ENCODE measurements around the gene LIPC.

LIPC gene

GRCh38 chr15:58556541-58556940 is 124.8 kb downstream of the LIPC start:
- no peak for DNase-seq

- DNase-seq, result no peak
Measured at GRCh38 chr15:58558777-58559176, 127.0 kb downstream of the LIPC start.

- no peak for DNase-seq
Measured at GRCh38 chr15:58559904-58560588, 128.3 kb downstream of the LIPC start.

GRCh38 chr15:58561321-58561720 is 129.5 kb downstream of the LIPC start:
- DNase-seq, result no peak

DNA sequence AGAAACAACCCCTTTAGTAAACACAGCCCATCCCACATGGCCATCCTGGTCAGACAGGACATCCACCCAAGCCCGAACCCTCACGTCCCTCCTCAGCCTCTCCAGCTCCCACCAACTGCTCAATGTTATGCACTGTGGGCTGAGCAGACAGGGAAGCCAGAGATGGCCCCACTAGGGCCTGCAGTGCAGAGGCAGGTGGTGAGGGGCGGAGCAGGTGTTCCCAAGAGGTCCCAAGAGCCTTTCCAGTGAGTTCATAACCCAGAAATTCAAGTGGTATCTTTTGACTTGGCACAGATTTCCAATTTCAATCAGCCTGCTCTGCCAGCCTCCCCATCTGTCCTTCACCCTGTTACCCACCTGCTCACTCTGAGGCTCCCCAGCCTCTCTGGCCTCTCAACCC is 130.3 kb downstream of the LIPC start:
- DNase-seq, result no peak

- DNase-seq, result no peak
Measured at GRCh38 chr15:58564981-58565380, 133.2 kb downstream of the LIPC start.

DNA sequence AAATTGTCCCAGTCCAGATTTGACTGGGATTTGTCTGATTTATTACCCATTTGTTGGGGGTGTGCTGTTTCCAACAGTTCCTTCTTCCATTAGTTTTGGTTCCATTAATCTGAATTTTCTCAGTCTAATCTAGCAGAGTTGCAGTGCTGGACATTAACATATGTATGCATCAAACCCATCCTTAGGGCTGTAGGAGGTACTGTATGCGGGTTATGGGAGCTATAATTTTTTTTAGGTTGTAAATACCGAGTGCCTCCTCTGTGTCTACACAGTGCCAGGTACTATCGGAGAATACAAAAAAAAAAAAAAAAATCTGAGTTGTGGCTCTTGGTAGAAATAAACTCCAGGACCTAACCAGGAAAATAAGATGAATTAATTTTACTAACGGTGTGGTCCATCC is 133.8 kb downstream of the LIPC start:
- no peak for DNase-seq

DNA sequence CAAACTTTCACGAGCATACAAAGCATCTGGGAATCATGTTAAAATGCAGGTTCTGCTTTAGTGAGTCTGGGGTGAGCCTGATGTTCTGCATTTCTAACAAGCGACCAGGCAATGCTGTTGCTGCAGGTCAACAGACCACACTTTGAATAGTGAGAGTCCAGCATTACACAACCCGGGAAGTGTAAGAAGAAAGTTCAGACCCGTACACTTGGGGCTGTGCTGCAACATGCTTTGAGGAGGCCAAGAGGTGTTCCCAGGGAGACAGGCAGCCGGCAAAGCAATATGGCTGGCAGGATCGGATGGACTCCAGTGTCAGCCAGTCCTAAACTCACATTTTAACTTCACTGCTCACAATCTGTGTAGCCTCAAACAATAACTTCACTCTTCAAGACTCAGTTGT is 134.2 kb downstream of the LIPC start:
- no peak for DNase-seq

DNA sequence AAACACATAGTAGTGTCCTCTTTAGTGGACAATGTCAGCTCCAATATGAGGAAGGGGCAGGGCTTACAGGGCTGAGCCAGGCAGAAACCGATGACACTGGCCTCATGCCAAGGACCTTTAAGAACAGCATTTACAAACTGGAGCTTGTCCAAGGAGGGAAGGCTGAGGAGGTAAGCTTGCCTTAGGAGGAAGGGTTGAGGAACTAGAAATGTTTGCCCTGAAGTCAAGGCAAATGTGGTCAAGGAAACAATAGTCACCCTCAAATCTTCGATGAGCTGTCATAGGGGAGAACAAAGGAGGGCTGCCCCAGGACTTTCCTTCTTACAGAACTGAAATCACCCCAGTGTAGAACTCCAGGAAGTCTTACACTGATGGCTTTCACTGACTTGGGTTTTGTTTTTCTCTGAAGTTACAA is 136.4 kb downstream of the LIPC start:
- DNase-seq, result no peak

DNA sequence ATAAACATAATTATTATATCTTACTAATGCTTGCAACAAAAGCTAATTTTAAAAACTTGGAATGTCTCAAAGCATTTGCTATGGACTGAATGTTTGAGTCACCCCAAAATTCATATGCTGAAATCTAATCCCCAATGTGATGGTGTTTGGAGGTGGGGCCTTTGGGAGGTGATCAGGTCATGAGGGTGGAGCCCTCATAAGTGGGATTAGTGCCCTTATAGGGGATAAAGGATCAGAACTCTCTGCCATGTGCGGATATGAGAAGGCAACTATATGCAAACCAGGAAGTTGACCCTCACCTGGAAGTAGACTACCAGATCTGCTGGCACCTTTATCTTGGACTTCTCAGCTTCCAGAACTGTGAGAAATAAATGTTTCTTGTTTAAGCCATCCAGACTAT is 137.7 kb downstream of the LIPC start:
- no peak for DNase-seq

DNA sequence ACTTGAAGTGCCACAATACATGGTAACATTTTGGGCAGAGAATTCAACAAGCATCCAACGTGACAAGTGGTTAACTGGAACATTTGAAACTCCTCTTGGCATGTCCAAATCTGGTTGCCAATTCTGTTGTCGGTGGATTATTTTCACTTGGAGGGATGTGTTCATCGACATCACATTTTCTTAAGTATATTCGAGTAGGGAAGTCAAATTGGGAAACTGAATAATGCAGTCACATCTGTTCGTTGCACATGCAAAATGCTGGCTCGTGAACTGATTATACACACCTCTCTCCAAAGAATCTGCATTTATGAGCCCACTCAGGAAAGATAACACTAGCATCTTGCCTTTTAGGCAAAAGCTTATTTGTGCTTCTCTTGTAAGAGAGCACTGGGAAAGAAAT is 139.7 kb downstream of the LIPC start:
- DNase-seq, result no peak

DNA sequence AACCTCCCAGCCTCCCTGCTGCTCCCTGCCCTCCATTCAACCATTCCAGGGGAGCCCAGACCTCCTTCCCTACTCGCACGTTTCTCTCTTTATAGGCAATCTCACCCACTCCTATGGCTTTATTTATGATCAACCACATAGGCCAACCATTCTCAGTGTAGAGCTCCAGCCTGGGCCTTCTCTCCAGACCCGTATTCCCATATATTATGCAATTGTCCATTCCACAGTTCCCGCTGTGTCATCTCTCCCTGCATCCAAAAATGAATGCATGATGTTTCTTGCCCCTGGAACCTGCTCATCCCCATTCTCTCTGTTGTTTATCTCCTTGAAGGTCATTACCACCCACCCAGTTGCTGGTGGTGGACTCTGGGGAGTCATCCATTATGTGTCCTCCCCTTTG is 140.7 kb downstream of the LIPC start:
- no peak for DNase-seq

- DNase-seq, result no peak
Measured at GRCh38 chr15:58573270-58573669, 141.5 kb downstream of the LIPC start.

DNA sequence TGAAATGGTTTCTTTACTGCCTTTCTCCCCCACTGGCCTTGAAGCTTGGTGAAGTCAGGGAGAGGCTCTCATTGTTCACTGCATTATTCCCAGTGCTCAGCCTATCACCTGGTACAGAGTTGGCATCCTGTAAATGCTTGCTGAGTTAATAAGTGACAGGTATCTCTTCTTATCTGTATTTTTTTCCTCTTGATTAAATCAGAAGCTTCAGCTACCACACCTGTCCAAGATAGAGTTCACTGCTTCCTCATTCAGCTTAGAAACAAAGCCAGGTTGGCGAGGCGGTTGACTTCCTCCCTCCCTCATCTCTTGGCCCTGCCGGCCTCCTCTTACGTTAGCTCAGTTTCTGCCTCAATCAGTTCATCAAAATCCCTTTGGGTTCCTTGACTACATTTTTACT is 142.8 kb downstream of the LIPC start:
- DNase-seq, result no peak

DNA sequence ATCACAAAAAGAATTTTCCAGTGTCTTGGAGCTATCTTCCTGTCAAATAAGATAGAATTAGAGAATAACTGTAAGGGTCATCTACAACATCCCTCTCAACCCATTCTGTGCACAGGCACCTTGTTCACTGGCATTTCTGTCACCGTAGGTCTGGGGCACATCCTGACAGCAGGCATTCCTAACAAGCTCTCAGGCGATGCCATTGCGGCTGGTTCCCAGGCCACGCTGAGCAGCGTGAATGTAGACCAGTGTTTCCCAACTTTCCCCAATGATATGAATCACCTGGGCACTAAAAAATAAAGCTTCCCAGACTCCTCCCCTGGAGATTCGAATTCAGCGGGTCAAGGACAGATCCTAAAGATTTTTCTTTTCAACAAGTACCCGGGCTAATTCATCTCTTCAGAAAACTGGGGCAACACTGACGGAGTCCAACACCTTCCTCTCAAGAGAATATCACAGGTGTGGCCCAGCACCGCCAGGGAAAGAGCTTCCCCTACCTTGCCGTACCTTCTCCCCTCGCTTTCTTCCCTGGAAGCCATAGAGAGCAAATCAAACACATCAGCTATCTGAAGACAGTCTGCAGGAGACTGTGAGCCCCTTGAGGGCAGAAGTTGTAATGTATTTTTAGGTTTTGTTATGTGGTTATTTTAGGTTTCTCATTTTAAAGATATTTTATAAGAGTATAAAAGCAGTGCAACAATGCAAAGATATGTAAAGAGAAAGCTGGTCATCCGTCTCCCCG is 143.4 kb downstream of the LIPC start:
- no peak for DNase-seq

GRCh38 chr15:58576657-58577056 is 144.9 kb downstream of the LIPC start:
- DNase-seq, result no peak

DNA sequence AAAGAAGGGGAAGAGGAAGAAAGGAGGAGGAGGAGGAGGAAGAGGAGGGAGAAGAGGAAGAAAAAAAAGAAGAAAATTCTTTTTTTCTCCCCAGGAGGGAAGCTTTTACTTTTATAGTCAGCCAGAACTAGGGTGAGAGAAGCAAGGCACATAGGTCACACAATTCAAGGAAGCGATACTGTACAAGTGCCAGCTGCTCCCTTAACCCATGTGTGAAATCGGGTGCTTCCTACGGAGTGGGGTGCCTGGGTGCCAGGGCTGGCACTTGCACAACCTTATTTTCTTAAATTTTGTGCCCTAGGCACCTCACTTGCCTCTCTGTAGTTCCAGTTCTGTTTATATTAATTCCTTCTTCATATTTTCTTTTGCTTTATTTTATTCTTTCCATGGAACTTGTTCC is 150.4 kb downstream of the LIPC start:
- no peak for DNase-seq

DNA sequence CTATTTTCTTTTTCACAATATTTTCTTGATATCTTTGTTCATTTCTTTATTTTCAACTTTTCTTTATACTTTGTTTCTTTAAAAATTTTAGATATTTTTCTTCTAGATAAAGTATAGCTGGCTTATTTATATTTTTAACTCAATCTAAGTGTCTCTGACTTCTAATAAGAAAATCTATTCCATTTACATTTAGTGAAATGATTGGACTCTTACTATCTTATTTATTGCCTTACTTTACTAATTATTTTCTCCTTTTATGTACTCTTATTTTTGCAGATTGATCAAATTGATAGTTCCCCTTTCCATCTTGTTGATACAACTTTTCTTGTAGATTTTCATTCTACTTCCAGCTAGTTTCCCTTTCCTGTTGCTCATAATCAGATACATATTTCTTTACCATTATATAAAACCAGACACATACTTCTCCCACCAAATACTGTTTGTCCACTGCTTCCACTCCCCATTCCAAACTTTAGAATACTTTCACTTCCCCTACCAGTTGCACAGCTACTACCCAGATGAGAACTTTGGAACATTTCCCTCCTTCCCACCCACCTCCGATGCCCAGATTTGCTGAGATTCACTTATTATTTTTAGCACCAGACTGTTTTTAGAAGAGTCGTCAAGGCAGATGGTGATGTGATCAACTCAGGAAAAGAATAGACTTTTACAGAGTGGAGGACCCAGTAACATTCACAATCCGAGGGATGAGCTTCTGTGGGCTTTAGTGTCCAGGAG is 151.5 kb downstream of the LIPC start:
- DNase-seq, result no peak

DNA sequence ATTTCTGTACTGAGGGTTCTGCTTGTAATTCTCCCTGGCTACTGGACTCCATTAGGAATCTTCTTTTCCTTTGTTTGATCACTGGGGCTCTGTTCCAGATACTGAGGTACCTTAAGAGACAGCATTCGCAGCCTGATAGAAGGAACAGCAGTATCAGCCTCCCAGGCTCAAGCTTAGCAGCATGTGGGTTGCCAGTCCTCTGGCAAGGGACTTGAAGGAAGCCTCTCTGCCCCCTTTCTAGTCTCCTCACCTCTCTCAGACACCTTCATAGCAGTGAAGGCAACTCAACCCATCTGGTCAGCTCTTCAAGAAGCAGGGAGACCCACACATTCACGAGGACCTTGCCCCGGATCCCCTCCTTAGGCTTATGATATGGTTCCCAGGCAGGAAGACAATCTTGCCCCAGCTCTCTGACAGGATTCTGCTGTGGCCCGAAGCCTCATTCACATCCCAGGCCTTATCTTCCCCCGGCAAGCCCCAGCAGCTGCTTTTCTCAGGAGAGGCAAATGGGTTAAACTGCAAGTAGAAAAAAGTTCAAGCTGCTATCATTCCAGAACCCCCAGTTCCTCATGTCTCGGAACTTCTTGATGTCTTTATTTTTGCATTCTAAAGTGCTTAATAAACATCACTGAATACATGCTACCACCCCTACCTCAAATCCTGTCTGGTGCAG is 153.1 kb downstream of the LIPC start:
- no peak for DNase-seq

DNA sequence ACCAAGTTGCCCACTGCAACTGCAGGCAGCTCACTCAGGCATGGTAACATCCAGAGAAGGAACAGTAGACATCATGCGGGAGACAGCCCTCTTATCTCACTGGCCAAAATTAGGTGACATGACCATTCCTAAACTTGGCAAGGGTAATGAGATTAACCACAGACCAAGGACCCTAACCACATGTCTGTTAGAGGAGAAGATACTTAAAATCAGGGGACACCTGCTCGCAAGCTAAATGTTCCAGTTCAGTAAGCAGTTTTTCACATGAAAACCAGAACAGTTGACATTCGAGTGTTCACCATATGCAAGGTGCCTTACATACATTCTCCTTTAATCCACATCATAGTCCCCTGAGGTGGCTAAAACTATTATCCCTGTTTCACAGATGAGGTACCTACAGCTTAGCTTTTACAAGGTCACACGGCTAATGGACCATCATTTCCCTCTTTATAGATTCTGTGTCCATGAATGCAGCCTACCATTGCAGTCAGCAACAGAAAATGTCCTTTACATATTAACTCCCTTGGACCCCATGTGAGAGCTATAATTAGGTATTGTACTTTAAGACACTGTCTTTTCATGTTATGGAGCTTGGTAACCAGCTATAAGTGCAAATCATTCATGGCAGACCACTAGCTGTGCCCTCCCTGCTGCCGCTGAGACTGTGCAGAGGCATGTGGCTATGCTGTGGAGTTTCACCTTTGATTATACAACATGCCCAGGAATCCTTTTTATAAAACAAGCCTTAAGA is 154.1 kb downstream of the LIPC start:
- DNase-seq, result no peak

DNA sequence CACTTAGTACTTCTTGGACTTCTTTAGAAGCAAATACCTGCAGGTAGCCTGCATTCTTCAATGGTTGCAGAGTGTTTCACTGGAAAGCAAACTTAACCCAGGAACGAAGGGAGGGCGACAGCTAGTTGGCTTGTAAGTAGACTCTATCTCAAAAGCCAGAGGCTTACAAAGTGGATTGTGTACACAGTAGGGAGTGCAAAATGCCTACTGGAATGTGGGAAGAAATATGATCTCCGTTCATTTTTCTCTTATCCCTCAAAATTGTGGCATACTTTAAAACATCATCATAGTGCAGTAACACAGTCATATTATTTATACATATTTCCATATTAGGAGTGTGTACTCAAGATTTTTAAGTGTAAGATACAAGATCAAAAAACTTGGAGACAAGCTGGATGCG is 155.7 kb downstream of the LIPC start:
- DNase-seq, result no peak

GRCh38 chr15:58588096-58588495 is 156.3 kb downstream of the LIPC start:
- no peak for DNase-seq

- no peak for DNase-seq
Measured at GRCh38 chr15:58589047-58589446, 157.3 kb downstream of the LIPC start.

All from effector CD8-positive, alpha-beta T cell (primary cell).